GM13977 (cell line): Measurements from ENCODE around the gene DIAPH2.
"Not testable (repeated sequence)": the region's sequence is repeated elsewhere in the genome, so short reads cannot be mapped to it uniquely, and the experiment has no call there.

Source experiments
- DNase-seq: peaks from one replicate; pipeline ENCODE4 v3.0.0; 2012; ENCODE audit warnings: low spot score
- in situ Hi-C: fragments of 300-500 bp; cut with MboI; formaldehyde crosslinking; loops from one replicate; pipeline ENCODE4 v1.12.0; 2022; ENCODE audit warnings: low sequenced_read_pairs, low pct_unique_long_range_greater_than_20kb, mixed read lengths, inconsistent platforms; ENCODE audit not compliant: unreplicated experiment
- TF ChIP-seq, protein P1 (sequence below): IDR thresholded peaks from 2 replicates; pipeline ENCODE4 v1.5.1; 2012; ENCODE audit warnings: mild to moderate bottlenecking, control low read depth; ENCODE audit not compliant: insufficient read depth; ENCODE audit errors: extremely low read depth, missing control alignments

DIAPH2 gene

DNA sequence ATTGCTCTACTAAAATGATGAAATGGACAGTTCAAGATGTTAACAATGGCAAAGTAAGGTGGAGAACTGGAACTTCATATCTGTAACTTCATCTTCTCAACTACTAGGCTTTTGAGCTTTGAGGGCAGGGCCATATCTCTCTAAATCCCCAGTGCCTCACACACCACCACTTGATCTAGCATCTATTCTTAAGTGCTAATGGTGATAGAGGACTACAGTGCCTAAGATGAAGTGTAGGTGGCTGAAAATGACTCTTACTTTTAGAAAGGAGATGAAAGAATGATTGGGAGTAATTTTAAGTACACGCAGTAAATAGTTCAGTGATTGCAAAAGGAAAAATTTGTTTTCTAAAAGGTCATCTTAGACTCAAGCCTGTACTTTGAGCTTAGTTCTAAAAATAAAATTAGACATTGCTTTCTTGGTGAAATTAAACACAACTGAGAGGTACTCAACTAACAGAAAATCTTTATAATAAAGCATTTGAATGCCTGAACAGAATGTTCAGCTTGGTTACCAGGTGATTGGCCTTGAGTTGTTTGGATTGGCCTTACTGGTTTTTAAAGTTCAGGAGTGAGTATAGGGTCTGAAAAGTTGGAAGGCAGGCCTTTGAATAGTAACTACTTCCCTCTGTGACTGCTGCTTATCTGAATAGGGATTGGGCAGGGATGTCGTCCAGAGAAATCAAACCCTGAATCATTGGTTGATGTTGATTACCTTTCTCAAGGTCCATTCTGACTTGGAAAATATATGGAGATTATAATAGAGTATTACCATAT, 45.4 kb downstream of the DIAPH2 start:
- TF ChIP-seq, protein P1, sequence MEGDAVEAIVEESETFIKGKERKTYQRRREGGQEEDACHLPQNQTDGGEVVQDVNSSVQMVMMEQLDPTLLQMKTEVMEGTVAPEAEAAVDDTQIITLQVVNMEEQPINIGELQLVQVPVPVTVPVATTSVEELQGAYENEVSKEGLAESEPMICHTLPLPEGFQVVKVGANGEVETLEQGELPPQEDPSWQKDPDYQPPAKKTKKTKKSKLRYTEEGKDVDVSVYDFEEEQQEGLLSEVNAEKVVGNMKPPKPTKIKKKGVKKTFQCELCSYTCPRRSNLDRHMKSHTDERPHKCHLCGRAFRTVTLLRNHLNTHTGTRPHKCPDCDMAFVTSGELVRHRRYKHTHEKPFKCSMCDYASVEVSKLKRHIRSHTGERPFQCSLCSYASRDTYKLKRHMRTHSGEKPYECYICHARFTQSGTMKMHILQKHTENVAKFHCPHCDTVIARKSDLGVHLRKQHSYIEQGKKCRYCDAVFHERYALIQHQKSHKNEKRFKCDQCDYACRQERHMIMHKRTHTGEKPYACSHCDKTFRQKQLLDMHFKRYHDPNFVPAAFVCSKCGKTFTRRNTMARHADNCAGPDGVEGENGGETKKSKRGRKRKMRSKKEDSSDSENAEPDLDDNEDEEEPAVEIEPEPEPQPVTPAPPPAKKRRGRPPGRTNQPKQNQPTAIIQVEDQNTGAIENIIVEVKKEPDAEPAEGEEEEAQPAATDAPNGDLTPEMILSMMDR = no peak
- in situ Hi-C loops = no loop called here
- DNase-seq = no peak

DNA sequence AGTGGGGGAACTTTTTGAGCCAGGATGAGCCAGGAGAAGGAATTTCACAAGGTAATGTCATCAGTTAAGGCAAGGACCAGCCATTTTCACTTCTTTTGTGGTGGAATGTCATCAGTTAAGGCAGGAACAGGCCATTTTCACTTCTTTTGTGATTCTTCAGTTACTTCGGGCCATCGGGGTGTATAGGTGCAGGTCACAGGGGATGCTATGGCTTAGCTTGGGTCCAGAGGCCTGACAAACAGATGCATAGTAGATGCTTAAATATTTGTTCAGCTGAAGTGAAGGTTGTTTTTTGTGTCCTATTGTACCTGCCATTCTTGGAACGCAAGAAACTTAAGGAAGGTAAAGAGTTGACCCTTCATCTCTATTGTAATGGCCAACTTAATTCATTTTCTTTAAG, 46.4 kb downstream of the DIAPH2 start:
- in situ Hi-C loops, DNase-seq: not testable (repeated sequence)

DNA sequence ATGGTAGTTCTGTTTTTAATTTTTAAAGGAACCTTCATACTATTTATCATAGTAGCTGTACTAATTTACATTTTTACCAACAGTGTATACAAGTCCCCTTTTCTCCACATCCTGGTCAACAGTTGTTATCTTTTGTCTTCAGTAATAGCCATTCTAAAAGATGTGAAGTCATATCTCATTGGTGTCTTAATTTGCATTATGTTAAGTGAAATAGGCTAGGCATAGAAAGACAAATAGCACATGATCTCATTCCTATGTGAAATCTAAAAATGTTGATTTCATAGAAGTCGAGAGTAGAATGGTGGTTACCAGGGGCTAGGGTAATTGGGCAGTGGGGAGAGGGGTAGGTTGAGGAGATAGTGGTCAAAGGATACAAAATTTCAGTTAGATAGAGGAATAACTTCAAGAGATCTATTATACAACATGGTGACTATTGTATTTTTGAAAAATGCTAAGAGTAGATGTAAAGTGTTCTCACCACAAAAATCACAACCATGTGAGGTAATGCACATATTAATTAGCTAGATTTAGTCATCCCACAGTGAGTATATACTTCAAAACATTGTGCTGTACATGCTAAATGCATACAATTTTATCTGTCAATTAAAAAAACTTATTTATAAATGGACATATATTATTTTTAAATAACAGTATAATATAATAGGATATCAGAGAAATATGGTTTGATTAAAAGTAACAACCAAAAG, 58.9 kb downstream of the DIAPH2 start:
- in situ Hi-C loops = no loop called here
- DNase-seq = no peak
- TF ChIP-seq, protein P1 = no peak

DNA sequence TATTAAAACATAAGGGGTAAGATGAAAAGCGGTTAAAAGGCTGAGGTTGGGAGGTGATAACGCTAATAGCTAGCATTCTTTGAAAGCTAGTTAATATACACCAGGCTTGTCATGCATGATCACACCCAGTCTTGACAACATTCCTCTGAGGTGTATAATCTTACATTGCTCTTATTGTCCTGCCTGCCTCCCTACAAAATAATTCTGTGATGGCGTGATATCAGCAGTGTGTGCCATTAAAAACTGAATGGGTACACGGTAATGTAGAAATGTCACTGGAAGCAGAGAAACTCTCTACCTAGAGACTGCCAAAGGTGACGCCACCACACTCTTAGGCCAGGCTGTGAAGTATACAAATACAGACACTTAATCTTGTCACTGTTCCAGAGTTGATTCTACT, 68.1 kb downstream of the DIAPH2 start:
- DNase-seq = no peak
- in situ Hi-C loops = no loop called here
- TF ChIP-seq, protein P1 = no peak

DNA sequence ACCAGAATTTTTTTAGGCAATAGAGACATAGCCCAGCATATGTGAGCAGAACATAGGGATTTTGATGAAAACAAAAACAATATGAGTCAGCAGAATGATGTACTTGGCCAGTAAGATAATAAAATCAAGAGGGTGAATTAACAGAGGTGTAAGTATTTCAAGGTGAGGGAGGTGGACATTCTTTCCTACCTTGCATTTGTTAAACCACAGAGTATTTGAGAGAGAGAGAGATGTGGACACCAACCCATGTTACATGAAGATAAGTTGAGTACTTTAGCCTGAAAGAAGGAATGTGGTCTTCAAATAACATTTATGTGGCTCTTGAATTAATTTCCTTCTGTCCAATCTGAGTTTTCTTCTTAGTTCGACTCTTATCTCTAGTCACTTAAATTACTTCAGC, 68.6 kb downstream of the DIAPH2 start:
- DNase-seq = no peak
- in situ Hi-C loops = no loop called here
- TF ChIP-seq, protein P1 = no peak

DNA sequence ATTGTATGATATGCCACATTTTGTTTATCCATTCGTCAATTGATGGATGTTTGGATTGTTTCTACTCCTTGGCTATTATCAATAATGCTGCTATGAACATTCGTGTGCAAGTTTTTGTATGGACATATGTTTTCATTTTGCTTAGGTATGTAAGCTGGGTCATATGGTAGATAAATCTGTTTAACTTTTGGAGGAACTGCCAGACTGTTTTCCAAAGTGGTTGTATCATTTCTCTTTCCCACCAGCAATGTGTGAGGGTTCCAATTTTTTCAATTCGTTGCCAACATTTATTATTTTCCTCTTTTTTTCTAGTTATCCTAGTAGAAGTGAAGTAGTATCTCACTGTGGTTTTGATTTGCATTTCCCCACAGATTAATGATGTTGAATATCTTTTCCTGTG, 71.8 kb downstream of the DIAPH2 start:
- DNase-seq = no peak
- TF ChIP-seq, protein P1 = no peak
- in situ Hi-C loops = no loop called here

DNA sequence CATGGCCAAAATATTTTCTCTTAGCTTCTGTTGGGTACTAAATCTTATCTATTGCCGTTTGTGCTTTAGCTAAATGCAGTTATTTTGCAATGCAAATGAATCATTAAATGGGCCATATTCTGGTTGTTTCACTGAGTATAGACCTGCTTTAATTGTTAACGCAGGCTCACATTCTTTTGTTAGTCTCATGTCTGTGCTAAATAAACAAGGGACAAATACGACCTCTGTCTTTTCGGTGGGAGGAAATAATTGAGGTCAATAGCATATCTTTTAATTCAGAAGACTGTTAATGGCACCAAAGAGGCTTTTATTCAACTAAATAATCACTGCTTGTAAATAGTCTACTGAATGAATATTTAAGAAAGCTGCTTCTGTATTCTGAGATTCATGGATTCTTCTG, 76.9 kb downstream of the DIAPH2 start:
- TF ChIP-seq, protein P1 = no peak
- in situ Hi-C loops = no loop called here
- no peak for DNase-seq
